ENCODE data around the gene KIF2C. TPM values are rescaled to one million over a fixed set of nuclear protein-coding genes. Genes with fewer than 3 reads are reported as not detected.
"Not testable (repeated sequence)": the region's sequence is repeated elsewhere in the genome, so short reads cannot be mapped to it uniquely, and the experiment has no call there.

KIF2C gene
- polyA plus RNA-seq, 3 donors = 0.13 to 0.29 (median 0.24) TPM

DNA sequence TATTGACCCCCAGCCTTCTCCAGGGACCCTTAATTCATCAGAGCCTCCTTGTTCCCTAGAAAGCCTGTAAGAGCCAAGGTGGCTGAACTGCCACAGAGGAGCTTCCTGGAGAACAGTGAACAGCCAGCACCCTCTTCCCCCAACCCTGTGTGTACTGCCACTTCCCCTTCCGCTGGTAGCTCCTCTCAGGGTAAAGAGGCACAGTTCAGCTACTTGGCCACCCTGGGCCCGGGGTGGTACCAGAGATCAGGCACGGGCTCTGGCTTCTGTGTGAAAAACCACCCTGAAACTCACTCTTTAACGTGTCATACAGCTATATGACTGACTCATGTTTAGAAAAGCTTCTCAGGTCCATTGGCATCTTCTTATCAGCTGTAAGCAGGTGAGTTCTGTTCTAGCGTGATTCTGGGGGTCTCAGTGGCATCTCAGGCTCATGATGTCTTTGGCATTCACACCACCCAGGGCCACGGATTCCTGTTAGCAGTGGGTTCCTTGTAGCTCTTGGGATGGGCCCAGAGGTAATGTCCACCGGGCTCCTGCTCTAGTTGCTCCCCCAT is 42.8 kb upstream of the KIF2C start:
- H3K27me3 Mint-ChIP-seq (ENCODE audit: low read depth in 3 of 3) = peaks cover 14 to 29% (median 23%) of the 10 kb centered on the region in 3 donors
- no peak overlapping the region for H3K4me3 ChIP-seq (replicated peaks in 1 of 3; ENCODE audit: low read depth in 2 of 3, low read length in 3 of 3)
- H3K4me3 Mint-ChIP-seq = peak overlapping the region in 1 of 2 donors; percentile 42
- H3K4me1 ChIP-seq (ENCODE audit: control insufficient read depth in 1 of 2, insufficient read depth in 2 of 2, low read length in 2 of 2) = peaks cover 30% of the 10 kb centered on the region in 2 donors
- intact Hi-C loops (cut with micrococcal nuclease) = no loop called here
- H3K9me3 Mint-ChIP-seq = no peaks in the 10 kb centered on the region
- H3K36me3 Mint-ChIP-seq = peaks cover 0 to 3% of the 10 kb centered on the region in 2 donors
- no peaks in the 10 kb centered on the region for H3K79me2 ChIP-seq (ENCODE audit: insufficient read depth, low read length)
- H3K4me1 Mint-ChIP-seq = peaks cover 28% of the 10 kb centered on the region
- peak overlapping the region in 1 of 7 donors; percentile 41 for H3K27ac Mint-ChIP-seq
- no peak overlapping the region for H3K27ac ChIP-seq (ENCODE audit: low read depth in 1 of 2, low read length in 2 of 2)
- peaks cover 0 to 9% of the 10 kb centered on the region in 2 donors for H3K27me3 ChIP-seq (ENCODE audit: control insufficient read depth in 2 of 2, insufficient read depth in 2 of 2, low read length in 2 of 2)
- no peaks in the 10 kb centered on the region for H3K36me3 ChIP-seq (replicated peaks in 1 of 2; ENCODE audit: control insufficient read depth in 1 of 2, insufficient read depth in 2 of 2, low read length in 2 of 2)
- DNase-seq = peak; percentile 46 to 67 (median 58)
- WGBS (ENCODE audit: insufficient coverage) = 30% methylated on average over 7 of the region's 7 CpGs
- peak overlapping the region; percentile 2 for H2AFZ ChIP-seq (ENCODE audit: insufficient read depth, low read depth, low read length, poor library complexity, severe bottlenecking)
- H3K9ac ChIP-seq (ENCODE audit: insufficient read depth, low read length, poor library complexity, severe bottlenecking) = no peak overlapping the region
- H3K4me2 ChIP-seq (replicated peaks; ENCODE audit: extremely low read depth, low read length, poor library complexity, severe bottlenecking) = peak overlapping the region; percentile 20
- H4K20me1 ChIP-seq (ENCODE audit: insufficient read depth, low read length) = no peaks in the 10 kb centered on the region
- TF ChIP-seq, protein P1, sequence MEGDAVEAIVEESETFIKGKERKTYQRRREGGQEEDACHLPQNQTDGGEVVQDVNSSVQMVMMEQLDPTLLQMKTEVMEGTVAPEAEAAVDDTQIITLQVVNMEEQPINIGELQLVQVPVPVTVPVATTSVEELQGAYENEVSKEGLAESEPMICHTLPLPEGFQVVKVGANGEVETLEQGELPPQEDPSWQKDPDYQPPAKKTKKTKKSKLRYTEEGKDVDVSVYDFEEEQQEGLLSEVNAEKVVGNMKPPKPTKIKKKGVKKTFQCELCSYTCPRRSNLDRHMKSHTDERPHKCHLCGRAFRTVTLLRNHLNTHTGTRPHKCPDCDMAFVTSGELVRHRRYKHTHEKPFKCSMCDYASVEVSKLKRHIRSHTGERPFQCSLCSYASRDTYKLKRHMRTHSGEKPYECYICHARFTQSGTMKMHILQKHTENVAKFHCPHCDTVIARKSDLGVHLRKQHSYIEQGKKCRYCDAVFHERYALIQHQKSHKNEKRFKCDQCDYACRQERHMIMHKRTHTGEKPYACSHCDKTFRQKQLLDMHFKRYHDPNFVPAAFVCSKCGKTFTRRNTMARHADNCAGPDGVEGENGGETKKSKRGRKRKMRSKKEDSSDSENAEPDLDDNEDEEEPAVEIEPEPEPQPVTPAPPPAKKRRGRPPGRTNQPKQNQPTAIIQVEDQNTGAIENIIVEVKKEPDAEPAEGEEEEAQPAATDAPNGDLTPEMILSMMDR (IDR thresholded peaks at IDR 0.05) = no peak
- H3K9me3 ChIP-seq (replicated peaks in 1 of 2; ENCODE audit: control insufficient read depth in 1 of 2, insufficient read depth in 1 of 2, low read length in 2 of 2) = no peaks in the 10 kb centered on the region

DNA sequence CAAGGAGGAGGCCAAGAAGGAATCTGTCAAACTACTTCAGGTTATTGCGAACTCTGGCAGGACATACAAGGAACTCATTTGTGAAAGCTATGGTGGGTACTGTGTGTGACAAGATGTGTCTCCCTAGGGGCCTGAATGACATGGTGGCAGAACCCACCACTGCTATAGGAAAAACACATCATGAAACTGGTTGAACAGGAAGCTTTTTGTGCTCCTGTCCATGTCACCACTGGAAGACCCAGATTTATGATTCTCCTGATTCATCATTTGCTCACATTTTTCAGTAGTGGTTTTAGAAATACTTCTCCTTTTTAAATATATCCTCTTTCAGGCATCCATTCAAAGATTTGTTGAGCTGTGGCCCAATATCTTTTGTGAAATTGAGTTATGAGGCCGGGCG is 41.5 kb upstream of the KIF2C start:
- no CpG with 5 or more reads among the region's 3 CpGs for WGBS (ENCODE audit: insufficient coverage)
- peak overlapping the region in 6 of 7 donors; percentile 33 to 83 (median 81) for H3K27ac Mint-ChIP-seq
- H3K4me1 Mint-ChIP-seq = peaks cover 28% of the 10 kb centered on the region
- intact Hi-C loops (cut with micrococcal nuclease) = no loop called here
- H3K4me3 ChIP-seq (replicated peaks in 1 of 3; ENCODE audit: low read depth in 2 of 3, low read length in 3 of 3) = no peak overlapping the region
- H3K36me3 Mint-ChIP-seq = peaks cover 0 to 3% of the 10 kb centered on the region in 2 donors
- peaks cover 19 to 34% (median 29%) of the 10 kb centered on the region in 3 donors for H3K27me3 Mint-ChIP-seq (ENCODE audit: low read depth in 3 of 3)
- H3K4me3 Mint-ChIP-seq = peak overlapping the region in 1 of 2 donors; percentile 39
- TF ChIP-seq, protein P1 (IDR thresholded peaks at IDR 0.05) = no peak
- H3K36me3 ChIP-seq (replicated peaks in 1 of 2; ENCODE audit: control insufficient read depth in 1 of 2, insufficient read depth in 2 of 2, low read length in 2 of 2) = no peaks in the 10 kb centered on the region
- H3K9me3 ChIP-seq (replicated peaks in 1 of 2; ENCODE audit: control insufficient read depth in 1 of 2, insufficient read depth in 1 of 2, low read length in 2 of 2) = no peaks in the 10 kb centered on the region
- H4K20me1 ChIP-seq (ENCODE audit: insufficient read depth, low read length) = no peaks in the 10 kb centered on the region
- H3K27me3 ChIP-seq (ENCODE audit: control insufficient read depth in 2 of 2, insufficient read depth in 2 of 2, low read length in 2 of 2) = peaks cover 0 to 9% of the 10 kb centered on the region in 2 donors
- H3K4me1 ChIP-seq (ENCODE audit: control insufficient read depth in 1 of 2, insufficient read depth in 2 of 2, low read length in 2 of 2) = peaks cover 30% of the 10 kb centered on the region in 2 donors
- peak in 2 of 3 donors; percentile 64 to 75 for DNase-seq
- no peak overlapping the region for H3K27ac ChIP-seq (ENCODE audit: low read depth in 1 of 2, low read length in 2 of 2)
- H3K4me2 ChIP-seq (replicated peaks; ENCODE audit: extremely low read depth, low read length, poor library complexity, severe bottlenecking) = no peak overlapping the region
- H2AFZ ChIP-seq (ENCODE audit: insufficient read depth, low read depth, low read length, poor library complexity, severe bottlenecking) = no peak overlapping the region
- no peak overlapping the region for H3K9ac ChIP-seq (ENCODE audit: insufficient read depth, low read length, poor library complexity, severe bottlenecking)
- H3K79me2 ChIP-seq (ENCODE audit: insufficient read depth, low read length) = no peaks in the 10 kb centered on the region
- peaks cover 0 to 1% (median 0%) of the 10 kb centered on the region in 7 donors for H3K9me3 Mint-ChIP-seq

DNA sequence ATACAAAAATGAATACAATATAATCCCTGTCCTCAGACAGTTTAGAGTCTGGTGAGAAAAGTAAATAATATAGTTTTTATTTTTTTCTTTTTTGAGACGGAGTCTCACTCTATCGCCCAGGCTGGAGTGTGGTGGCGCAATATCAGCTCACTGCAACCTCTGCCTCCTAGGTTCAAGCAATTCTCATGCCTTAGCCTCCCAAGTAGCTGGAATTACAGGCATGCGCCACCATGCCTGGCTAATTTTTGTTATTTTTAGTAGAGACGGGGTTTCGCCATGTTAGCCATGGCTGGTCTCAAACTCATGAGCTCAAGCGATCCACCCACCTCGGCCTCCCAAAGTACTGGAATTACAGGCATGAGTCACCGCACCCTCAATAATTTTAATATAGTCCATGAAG is 40.3 kb upstream of the KIF2C start:
- Mint-ChIP-seq H3K4me1 (peaks cover 26% of the 10 kb centered on the region), H3K27me3 (ENCODE audit: low read depth in 3 of 3) (peaks cover 19 to 40% (median 33%) of the 10 kb centered on the region in 3 donors)
- H3K27me3 ChIP-seq (ENCODE audit: control insufficient read depth in 2 of 2, insufficient read depth in 2 of 2, low read length in 2 of 2); H2AFZ ChIP-seq (ENCODE audit: insufficient read depth, low read depth, low read length, poor library complexity, severe bottlenecking); H3K4me3 ChIP-seq (replicated peaks in 1 of 3; ENCODE audit: low read depth in 2 of 3, low read length in 3 of 3); H3K36me3 Mint-ChIP-seq; H3K27ac ChIP-seq (ENCODE audit: low read depth in 1 of 2, low read length in 2 of 2); H3K4me3 Mint-ChIP-seq; H4K20me1 ChIP-seq (ENCODE audit: insufficient read depth, low read length); intact Hi-C loops (cut with micrococcal nuclease); H3K79me2 ChIP-seq (ENCODE audit: insufficient read depth, low read length); H3K9ac ChIP-seq (ENCODE audit: insufficient read depth, low read length, poor library complexity, severe bottlenecking); H3K27ac Mint-ChIP-seq; H3K9me3 ChIP-seq (replicated peaks in 1 of 2; ENCODE audit: control insufficient read depth in 1 of 2, insufficient read depth in 1 of 2, low read length in 2 of 2); H3K36me3 ChIP-seq (replicated peaks in 1 of 2; ENCODE audit: control insufficient read depth in 1 of 2, insufficient read depth in 2 of 2, low read length in 2 of 2); H3K9me3 Mint-ChIP-seq; H3K4me2 ChIP-seq (replicated peaks; ENCODE audit: extremely low read depth, low read length, poor library complexity, severe bottlenecking); DNase-seq: not testable (repeated sequence)
- WGBS (ENCODE audit: insufficient coverage) = 96% methylated on average over 3 of the region's 9 CpGs
- peaks cover 30% of the 10 kb centered on the region in 2 donors for H3K4me1 ChIP-seq (ENCODE audit: control insufficient read depth in 1 of 2, insufficient read depth in 2 of 2, low read length in 2 of 2)

Measured in CD14-positive monocyte (primary cell).